GM19372 (cell line): ENCODE data around the gene TMEM205.
"Not testable (repeated sequence)": the region's sequence is repeated elsewhere in the genome, so short reads cannot be mapped to it uniquely, and the experiment has no call there.

Experiments used
- ATAC-seq: cut with Tn5 transposase; IDR thresholded peaks from one replicate; pipeline ENCODE4 v1.9.1; 2021; ENCODE audit warnings: mild to moderate bottlenecking, low read depth, moderate library complexity; ENCODE audit not compliant: unreplicated experiment

Gene TMEM205

DNA sequence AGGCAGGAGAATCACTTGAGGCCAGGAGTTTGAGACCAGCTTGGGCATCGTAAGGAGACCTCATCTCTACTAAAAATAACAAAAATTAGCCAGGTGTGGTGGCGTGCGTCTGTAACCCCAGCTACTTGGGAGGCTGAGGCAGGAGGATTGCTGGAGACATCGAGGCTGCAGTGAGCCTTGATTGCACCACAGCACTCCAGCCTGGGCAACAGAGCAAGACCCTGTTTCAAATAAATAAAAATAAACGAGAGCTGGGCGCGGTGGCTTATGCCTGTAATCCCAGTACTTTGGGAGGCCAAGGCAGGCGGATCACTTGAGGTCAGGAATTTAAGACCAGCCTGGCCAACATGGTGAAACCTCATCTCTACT lies 6.0 kb downstream of the TMEM205 start:
- ATAC-seq: not testable (repeated sequence)

DNA sequence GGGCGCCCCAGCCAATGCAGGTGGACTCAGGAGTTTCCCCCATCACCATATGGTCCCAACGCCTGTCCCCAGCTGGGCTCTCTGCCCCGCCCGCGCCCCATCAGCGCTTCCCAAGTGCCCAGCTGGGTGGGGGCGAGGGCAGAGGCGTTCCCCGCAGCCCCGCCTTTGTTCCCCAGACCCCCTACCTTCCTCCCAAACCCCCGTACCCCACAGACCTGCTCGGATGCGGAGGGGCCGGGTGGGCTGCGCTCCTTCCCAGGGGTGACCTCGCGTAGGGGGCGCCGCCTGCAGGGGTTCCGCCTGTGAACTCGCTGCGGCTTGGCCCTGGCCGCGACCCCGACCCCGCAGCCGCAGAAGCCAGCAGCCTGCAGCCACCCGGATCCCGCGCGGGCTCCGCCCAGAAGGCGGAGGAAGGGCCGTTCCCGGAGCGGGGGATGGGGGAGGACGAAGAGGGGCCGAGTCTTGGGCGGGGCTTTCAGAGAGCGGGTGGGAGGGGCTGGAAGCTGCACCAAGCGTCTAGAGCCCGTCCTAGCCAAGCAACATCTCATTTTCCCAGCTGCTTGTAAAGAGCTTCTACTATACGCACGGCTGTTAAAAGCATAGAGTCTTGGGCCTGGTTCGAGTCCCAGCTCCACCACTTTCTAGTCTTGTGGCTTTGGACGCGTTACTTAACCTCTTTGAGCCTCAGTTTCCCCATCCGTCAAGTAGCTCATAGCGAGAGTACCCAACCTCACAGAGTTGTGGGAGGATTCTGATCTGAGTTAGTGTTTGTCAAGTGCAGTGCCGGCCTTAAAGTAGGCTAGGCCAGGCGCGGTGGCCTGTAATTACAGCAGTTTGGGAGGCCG lies 6.6 kb downstream of the TMEM205 start, which contains the start of gene RAB3D:
Gene RAB3D, minus strand, starts transcription at position 404 of the 845 bp plus-strand sequence. CDS start 2,258 bp downstream, outside the sequence.
- no peak for ATAC-seq

DNA sequence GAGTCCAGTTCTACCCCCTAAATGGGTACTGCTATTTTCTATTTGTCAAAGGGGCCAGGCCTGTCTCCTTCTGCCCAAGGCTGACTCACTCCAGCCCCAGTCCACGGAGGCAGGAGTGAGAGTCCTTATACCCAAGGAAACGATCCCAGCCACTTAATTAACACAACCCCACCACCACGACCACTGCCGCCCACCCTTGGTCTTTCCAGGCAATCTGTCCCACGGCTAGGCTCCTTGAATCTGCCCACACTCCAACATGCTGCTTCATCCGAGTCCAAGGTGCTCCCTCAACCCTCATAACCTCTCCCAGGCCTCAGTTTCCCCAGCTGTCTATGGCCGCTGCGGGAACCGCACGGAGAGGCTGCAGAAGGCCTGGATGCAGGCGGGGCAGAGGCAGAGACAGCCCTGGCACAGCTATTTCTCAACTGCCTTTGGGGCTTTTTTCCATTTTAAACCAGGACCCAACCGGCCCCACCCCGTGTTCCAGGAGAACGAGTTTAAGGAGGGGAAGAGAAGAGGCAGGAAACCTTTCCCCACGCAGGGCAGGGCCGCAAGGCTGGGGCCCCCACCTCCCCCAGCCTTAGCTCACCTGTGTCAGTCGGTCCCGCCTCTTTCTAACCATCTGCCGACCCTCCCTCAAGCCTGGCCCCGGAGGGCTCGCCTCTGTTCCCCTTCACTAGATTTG lies 7.4 kb downstream of the TMEM205 start:
- ATAC-seq: no peak

DNA sequence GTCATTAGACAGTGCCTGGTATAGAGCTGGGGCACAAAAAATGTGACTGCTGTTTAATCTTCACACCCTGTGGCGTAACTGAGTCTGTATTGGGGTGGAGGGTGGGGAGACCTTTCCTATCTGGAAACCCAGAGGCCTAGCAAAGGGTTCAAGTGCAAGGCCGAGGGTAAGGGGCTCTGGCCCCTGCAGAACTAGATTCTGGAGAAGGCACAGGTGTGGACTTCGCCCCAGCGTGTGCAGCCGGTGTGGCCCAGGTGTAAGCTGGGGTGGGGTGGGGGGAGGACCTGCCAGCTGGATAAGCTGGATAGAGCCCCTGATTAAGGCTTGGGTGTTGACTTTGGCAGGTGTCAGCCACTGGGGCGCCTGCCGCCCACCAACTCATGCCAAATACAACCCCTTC lies 7.9 kb downstream of the TMEM205 start:
- ATAC-seq: no peak

DNA sequence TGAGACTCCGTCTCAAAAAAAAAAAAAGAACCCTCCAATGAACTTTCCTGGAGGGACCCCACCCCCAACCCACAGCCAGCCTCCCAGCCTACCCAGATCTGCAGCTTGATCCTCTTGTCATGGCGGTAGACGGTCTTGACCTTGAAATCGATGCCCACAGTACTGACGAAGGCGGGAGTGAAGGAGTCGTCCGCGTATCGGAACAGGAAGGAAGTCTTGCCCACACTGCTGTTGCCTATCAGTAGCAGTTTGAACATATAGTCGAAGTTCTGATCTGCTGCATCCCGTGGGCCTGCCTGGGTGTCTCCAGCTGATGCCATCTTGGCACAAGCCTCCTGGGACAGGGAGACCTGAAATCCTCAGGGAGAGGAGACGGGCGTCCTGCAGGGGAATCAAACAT lies 9.0 kb downstream of the TMEM205 start:
- ATAC-seq: no peak

DNA sequence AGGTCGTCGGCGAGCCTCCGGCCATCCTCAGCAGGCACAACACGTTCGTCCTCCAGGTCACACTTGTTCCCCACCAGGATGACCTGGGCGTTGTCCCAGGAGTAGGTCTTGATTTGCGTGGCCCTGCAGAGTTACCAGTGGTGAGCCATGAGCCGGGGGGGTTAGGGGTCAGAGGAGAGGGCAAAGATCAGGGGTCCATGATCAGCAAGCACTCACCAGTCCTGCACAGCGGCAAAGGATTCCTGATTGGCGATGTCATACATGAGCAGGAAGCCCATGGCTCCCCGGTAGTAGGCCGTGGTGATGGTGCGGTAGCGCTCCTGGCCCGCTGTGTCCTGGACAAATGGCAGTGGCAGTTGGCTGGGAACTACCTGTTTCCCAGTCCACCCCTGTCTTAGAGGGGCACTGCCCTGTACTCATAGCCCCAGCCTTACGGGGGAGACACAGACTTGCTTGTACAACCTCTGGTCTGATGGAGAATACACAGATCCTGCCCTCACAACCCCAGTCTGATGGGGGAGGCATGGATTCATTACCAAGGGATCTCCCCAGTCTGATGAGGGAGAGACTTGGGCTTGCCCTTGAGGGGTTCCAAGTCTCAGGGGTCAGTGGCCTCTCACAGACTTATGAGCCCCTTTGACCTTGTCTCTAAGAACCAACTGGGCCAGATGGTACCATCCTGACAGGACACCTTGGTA lies 10.5 kb downstream of the TMEM205 start:
- ATAC-seq: no peak

DNA sequence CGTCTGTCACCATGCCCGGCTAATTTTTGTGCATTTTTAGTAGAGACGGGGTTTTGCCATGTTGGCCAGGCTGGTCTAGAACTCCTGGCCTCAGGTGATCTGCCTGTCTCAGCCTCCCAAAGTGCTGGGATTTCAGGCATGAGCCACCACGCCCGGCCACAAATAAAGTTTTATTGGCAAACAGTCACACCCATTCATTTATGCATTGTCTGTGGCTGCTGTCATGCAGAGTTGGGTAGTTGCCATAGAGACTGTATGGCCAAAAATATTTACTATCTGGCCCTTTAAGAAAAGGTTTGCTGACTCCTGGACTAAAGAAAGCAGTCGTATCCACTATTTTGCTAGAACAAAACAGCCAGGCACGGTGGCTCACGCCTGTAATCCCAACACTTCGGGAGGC lies 12.2 kb downstream of the TMEM205 start:
- not testable (repeated sequence) for ATAC-seq

DNA sequence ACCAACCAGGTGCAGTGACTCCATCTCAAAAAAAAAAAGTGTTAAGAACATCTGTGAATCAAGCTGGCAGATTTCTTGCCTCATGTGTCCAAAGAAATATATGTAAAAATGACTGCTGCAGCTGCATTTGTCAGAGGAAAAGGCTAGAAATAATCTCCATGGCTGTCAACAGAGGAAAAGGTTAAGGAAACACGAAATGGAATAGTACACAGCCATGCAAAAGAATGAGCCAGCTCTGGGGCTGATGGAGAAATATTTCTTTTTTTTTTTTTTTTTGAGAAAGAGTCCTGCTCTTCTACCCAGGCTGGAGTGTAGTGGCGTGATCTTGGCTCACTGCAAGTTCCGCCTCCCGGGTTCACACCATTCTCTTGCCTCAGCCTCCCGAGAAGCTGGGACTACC lies 13.2 kb downstream of the TMEM205 start:
- ATAC-seq: no peak

DNA sequence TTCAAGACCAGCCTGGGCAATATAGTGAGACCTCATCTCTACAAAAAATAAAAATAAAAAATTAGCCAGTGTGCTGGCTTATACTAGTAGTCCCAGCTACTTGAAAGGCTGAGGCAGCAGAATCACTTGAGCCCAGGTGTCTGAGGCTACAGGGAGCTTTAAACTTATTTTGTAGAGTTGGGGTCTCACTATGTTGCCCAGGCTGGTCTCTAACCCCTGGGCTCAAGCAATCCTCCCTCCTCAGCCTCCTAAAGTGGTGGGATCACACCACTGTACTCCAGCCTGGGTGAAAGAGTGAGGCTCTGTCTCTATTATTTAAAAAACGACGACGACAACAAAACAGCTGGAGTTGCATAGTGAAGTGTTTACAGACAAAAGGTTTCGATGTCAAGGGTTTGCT lies 14.6 kb downstream of the TMEM205 start:
- ATAC-seq: no peak

DNA sequence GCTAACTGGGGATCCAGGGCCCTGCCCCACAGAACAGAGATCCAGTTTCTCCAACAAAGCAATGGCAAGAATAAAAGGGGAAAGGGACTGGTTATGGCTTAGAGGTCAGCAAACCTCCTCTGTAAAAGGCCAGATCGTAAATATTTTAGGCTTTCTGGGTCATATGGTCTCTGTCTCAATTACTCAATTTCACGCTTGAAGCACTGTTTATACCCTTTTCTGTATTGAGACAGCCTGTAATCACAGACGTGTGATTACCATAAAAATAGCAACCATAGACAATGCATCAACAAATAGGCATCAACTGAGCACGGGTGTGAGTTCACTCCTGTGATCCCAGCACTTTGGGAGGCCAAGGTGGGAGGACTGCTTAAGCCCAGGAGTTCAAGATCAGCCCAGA lies 15.9 kb downstream of the TMEM205 start:
- ATAC-seq: no peak

DNA sequence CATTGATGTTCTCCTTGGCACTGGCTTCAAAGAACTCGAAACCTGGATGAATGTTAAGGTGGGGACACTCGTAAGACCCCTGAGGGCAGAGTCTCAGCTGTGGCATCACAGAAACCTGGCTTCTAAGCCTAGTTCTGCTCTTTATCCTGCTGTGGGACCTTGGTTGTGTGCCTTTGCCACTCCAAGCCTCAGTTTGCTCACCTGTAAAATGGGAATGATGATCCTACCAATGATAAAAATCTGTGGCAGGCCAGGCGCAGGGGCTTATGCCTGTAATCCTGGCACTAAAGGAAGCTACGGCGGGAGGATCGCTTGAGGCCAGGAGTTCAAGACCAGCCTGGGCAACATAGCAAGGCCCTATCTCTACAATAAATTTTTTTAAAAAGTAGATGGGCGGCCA lies 20.5 kb downstream of the TMEM205 start:
- ATAC-seq: no peak

DNA sequence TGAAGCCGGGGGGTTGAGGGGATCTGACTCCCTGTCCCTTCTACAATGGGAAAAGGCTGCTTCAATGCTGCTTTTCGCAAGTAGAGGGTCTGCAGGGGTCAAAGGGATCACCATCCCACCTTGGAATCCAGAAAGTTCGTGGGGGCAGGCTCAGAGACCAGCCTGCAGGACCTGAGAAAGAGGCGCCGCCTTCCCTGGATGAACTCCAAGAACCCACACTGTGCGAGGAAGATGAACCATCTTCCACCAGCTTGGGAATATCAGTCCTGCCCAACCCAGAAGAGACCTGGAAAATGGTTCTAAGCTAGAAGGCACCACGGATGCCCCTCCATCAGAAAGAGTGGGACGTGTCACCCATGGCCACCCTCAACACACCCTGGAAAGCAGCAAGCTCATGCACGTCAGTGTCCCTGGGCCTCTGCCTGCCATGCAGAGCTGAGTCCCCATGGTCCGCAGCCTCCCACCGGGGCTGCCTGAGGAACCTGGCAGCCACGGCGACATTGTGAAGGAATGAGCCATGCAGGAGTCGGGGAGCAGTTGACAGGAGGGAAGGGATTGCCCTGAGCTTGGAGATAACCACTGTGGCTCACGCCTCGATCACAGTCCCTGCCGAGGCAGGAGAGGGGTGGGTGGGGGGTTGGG lies 21.2 kb downstream of the TMEM205 start:
- ATAC-seq: no peak

DNA sequence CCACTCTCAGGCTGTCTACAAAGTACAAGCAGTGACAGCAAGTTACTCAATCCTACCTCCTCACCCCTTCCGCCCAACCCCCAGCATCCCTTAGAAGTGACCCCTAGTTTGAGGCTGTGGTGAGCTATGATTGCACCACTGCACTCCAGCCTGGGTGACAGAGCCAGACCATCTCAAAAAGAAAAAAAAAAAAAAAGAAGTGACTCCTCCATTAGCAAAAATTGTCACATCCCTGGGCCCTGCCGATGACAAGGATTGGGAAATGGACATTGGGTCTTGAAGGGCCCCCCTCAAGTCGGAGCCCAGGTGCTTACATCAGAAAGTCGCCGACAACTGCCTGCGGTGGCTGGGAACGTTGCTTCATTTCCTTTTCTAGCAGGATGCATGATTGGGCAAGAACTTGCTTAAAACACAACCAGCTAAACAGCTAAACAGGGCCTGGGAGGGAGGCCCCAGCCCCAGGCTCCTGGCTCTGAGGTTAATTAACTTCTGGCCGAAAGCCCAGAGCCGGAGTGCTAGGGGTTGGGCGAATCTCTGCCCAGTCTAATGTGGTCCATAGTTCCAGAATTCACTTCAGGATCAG lies 21.9 kb downstream of the TMEM205 start:
- no peak for ATAC-seq

DNA sequence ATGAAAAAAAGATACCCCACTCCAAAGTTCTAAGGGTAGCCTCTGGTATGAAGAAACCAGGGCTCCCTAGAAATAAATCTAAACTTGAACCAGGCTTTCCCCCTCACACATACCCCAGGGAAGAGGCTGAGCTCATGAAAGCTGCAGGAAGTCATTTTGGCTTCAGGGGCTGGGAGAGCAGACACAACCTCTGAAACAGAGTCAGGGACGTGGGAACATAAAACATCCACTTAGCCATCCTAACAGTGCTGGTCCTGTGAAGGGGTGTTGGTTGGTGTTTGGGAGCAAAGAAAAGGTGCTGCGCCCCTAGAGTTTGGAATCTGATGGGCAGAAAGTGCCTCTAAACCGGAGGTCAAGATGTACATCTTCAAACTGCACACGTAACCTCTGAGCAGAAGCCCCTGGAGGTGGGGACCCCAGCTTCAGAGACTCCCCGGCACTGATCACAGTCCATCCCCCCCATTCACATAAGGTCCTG lies 22.4 kb downstream of the TMEM205 start:
- ATAC-seq: no peak

DNA sequence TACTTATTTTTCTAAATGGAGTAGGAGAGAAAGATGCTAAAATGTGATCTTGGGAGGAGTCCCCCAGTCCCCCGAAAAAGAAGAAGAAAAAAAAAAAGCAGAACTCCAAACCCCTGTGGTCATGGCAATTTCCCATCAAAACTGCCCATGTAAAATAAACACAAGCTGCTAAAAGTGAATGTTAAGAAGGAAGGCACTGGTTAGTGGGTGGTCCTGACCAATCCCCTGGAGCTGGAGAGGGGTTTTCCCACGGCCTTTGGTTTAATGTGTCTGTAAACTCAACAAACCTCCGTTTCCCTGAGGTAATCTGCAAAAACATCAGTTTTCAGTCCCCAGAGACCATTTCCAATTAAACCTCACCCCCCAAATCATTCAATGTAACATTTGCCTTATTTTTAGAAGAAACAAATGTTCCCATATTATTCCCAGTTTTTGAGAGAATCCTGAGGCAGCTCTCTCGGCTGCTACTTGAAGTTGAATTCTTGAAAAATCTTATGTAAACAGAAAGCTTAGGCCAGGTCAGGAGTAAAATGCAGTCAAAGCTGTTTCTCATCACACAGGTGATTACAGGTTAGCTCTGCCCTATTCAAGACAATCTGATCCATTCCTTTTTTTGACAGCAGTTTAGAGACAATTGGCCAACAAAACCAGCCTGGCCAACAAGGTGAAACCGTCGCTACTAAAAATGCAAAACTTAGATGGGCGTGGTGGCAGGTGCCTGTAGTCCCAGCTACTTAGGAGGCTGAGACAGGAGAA lies 23.6 kb downstream of the TMEM205 start:
- ATAC-seq: no peak

DNA sequence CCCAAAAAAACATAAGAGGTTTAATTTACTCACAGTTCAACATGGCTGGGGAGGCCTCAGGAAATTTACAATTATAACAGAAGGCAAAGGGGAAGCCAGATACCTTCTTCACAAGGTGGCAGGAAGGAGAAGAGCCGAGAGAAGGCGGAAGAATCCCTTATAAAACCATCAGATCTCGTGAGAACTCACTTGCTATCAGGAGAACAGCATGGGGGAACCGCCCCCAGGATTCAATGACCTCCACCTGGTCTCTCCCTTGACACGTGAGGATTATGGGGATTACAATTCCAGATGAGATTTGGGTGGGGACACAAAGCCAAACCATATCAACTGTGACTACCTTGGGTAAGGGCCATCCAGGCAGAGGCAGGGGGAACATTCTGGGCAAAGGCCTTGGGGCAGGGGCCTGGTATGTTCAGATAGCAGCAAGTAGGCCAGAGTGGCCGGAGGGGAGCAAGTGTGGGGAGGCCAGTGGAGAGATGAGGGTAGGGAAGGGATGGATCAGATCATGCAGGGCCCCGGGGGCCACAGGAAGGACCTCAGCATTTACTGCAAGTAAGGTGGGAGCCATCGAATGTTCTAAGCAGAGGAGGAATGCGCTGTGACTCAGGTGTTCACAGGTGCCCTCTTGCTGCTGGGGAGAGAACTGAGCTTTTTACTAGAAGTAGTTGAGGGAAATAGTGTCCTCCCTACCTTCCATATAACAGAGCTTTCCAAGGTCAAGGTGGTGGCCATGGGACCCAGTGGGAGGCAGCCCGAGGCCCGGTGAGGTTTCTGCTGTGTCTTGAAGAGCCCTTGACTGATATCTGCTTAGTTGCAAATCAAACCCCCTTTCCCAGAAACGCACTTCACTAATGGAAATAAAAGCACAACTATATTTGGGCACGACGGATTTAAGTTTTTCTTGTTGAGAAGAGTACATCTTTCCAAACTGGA lies 24.6 kb downstream of the TMEM205 start:
- no peak for ATAC-seq

DNA sequence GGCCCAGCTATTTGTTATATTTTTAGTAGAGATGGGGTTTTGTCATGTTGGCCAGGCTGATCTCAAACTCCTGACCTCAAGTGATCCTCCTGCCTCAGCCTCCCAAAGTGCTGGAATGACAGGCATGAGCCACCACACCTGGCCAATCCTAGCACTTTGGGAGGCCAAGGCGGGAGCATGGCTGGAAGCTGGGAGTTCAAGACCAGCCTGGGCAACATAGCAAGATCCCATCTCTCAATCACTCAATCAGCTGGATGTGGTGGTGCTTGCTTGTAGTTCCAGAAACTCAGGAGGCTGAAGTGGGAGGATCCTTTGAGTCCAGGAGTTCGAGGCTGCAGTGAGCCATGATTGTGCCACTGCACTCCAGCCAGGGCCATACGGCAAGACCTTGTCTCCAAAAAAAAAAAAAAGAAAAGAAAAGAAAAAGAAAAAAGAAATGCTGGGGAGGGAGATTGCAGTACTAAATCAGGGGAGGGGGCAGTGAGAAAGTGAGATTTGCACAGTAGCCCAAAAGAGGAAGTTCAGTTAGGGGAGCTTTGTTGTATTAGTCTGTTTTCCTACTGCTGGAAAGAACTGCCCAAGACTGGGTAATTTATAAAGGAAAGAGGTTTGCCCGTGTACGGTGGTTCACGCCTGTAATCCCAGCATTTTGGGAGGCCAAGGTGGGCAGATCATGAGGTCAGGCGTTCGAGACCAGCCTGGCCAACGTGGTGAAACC lies 25.6 kb downstream of the TMEM205 start:
- ATAC-seq: not testable (repeated sequence)

DNA sequence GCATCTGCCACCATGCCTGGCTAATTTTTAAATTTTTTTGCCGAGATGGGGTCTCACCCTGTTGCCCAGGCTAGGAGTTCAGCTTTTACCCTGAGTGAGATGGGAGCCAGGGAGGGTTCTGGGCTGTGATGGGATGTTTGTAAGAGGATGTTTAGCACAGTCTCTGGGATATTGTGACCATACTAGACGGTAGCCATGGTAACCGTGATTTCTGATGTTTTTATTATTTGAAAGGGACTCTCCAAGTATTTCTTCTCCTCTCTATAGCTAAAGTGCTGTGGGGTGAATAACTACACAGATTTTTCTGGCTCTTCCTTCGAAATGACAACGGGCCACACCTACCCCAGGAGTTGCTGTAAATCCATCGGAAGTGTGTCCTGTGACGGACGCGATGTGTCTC lies 39.7 kb downstream of the TMEM205 start:
- ATAC-seq: no peak
